NB4 (cell line): ENCODE results near the gene GRM1.

Experiments used
- POLR2A ChIP-seq: IDR thresholded peaks from 2 replicates; pipeline ENCODE4 v1.6.1; 2011; ENCODE audit warnings: mild to moderate bottlenecking; ENCODE audit not compliant: insufficient read length; ENCODE audit errors: extremely low read depth
- TF ChIP-seq, protein P1 (sequence below): IDR thresholded peaks from one replicate; pipeline ENCODE4 v1.5.1; 2012; ENCODE audit warnings: low read depth, low read length

- TF ChIP-seq, protein P1, sequence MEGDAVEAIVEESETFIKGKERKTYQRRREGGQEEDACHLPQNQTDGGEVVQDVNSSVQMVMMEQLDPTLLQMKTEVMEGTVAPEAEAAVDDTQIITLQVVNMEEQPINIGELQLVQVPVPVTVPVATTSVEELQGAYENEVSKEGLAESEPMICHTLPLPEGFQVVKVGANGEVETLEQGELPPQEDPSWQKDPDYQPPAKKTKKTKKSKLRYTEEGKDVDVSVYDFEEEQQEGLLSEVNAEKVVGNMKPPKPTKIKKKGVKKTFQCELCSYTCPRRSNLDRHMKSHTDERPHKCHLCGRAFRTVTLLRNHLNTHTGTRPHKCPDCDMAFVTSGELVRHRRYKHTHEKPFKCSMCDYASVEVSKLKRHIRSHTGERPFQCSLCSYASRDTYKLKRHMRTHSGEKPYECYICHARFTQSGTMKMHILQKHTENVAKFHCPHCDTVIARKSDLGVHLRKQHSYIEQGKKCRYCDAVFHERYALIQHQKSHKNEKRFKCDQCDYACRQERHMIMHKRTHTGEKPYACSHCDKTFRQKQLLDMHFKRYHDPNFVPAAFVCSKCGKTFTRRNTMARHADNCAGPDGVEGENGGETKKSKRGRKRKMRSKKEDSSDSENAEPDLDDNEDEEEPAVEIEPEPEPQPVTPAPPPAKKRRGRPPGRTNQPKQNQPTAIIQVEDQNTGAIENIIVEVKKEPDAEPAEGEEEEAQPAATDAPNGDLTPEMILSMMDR: no peak
- TF ChIP-seq POLR2A: no peak
Measured at GRCh38 chr6:146273490-146273889, 244.6 kb downstream of the GRM1 start.
